Subcutaneous abdominal adipose tissue (tissue), 5 donors: ENCODE data around the gene CDH24.
A peak's percentile ranks its signal among the peaks of the same experiment; 100 is the strongest.

Source experiments
- H3K27ac ChIP-seq: one replicate; pipeline ENCODE4 v1.7.0; 2013; ENCODE audit warnings: low read depth, mild to moderate bottlenecking, inconsistent platforms, low read length, moderate library complexity
- H3K27me3 ChIP-seq, 5 donors: one replicate each; pipeline ENCODE4 v1.7.0; 2013; ENCODE audit warnings: low read length in 5 of 5, inconsistent platforms in 1 of 5; ENCODE audit not compliant: control insufficient read depth in 5 of 5, insufficient read depth in 4 of 5
- H3K36me3 ChIP-seq, 5 donors: one replicate each; pipeline ENCODE4 v1.7.0; 2013; ENCODE audit warnings: low read length in 5 of 5; ENCODE audit not compliant: control insufficient read depth in 5 of 5, insufficient read depth in 5 of 5
- H3K4me1 ChIP-seq, 5 donors: one replicate each; pipeline ENCODE4 v1.7.0; 2013; ENCODE audit warnings: low read length in 5 of 5, mild to moderate bottlenecking in 3 of 5, moderate library complexity in 1 of 5; ENCODE audit not compliant: control insufficient read depth in 5 of 5, insufficient read depth in 5 of 5
- H3K4me3 ChIP-seq, 5 donors: one replicate each; pipeline ENCODE4 v1.7.0; 2013; ENCODE audit warnings: low read length in 5 of 5, low read depth in 1 of 5
- H3K9ac ChIP-seq, 5 donors: one replicate each; pipeline ENCODE4 v1.7.0; 2013; ENCODE audit warnings: low read length in 5 of 5, mild to moderate bottlenecking in 4 of 5, moderate library complexity in 3 of 5
- H3K9me3 ChIP-seq, 5 donors: one replicate each; pipeline ENCODE4 v1.7.0; 2013; ENCODE audit warnings: low read length in 5 of 5; ENCODE audit not compliant: control insufficient read depth in 5 of 5
- donor health status: healthy.
- donor health status: healthy.
- donor health status: healthy.
- donor health status: healthy.
- donor health status: healthy.

The CDH24 gene

GRCh38 chr14:23034498-23035302, 22.6 kb downstream of the CDH24 start, which contains the start of gene PSMB5:
Gene PSMB5 (minus strand): TSS chr14:23034900. CDS start chr14:23034881, 19 bp downstream.
- peak within 1 kb of the TSS; percentile 90 to 99 (median 98) for H3K9ac ChIP-seq
- peaks cover 3 to 22% (median 20%) of the 10 kb centered on the region in 5 donors for H3K4me1 ChIP-seq
- peak within 1 kb of the TSS; percentile 79 to 96 (median 93) for H3K4me3 ChIP-seq
- peaks cover 8 to 28% (median 20%) of the 10 kb centered on the region in 5 donors for H3K36me3 ChIP-seq
- H3K27ac ChIP-seq: peak within 1 kb of the TSS; percentile 98
- H3K27me3 ChIP-seq: no peaks in the 10 kb centered on the region
- H3K9me3 ChIP-seq: no peaks in the 10 kb centered on the region

- peak overlapping the region; percentile 98 for H3K27ac ChIP-seq
- H3K4me1 ChIP-seq: peaks cover 3 to 22% (median 20%) of the 10 kb centered on the region in 5 donors
- no peaks in the 10 kb centered on the region for H3K27me3 ChIP-seq
- peak overlapping the region; percentile 90 to 99 (median 98) for H3K9ac ChIP-seq
- H3K4me3 ChIP-seq: peak overlapping the region; percentile 79 to 96 (median 93)
- no peaks in the 10 kb centered on the region for H3K9me3 ChIP-seq
- peaks cover 8 to 31% (median 21%) of the 10 kb centered on the region in 5 donors for H3K36me3 ChIP-seq
Measured at GRCh38 chr14:23033801-23034497, 23.4 kb downstream of the CDH24 start.

- H3K27me3 ChIP-seq: no peaks in the 10 kb centered on the region
- peaks cover 14 to 37% (median 26%) of the 10 kb centered on the region in 5 donors for H3K36me3 ChIP-seq
- H3K4me1 ChIP-seq: peaks cover 3 to 26% (median 20%) of the 10 kb centered on the region in 5 donors
- H3K4me3 ChIP-seq: peak overlapping the region in 4 of 5 donors; percentile 79 to 96 (median 86)
- H3K27ac ChIP-seq: no peak overlapping the region
- peak overlapping the region in 3 of 5 donors; percentile 90 to 99 (median 98) for H3K9ac ChIP-seq
- H3K9me3 ChIP-seq: no peaks in the 10 kb centered on the region
Measured at GRCh38 chr14:23033251-23033727, 24.0 kb downstream of the CDH24 start.

- Histone ChIP-seq H3K27ac (no peak overlapping the region), H3K27me3 (no peaks in the 10 kb centered on the region), H3K9me3 (no peaks in the 10 kb centered on the region), H3K9ac (no peak overlapping the region), H3K4me1 (peaks cover 3 to 26% (median 20%) of the 10 kb centered on the region in 5 donors), H3K36me3 (peaks cover 17 to 43% (median 32%) of the 10 kb centered on the region in 5 donors), H3K4me3 (no peak overlapping the region)
Measured at GRCh38 chr14:23030936-23031335, 26.4 kb downstream of the CDH24 start.

- H3K9ac ChIP-seq: peak overlapping the region in 1 of 5 donors; percentile 17
- no peaks in the 10 kb centered on the region for H3K27me3 ChIP-seq
- peaks cover 3 to 14% (median 11%) of the 10 kb centered on the region in 5 donors for H3K4me1 ChIP-seq
- H3K9me3 ChIP-seq: no peaks in the 10 kb centered on the region
- no peak overlapping the region for H3K27ac ChIP-seq
- no peak overlapping the region for H3K4me3 ChIP-seq
- peaks cover 21 to 56% (median 42%) of the 10 kb centered on the region in 5 donors for H3K36me3 ChIP-seq
Measured at GRCh38 chr14:23028799-23029198, 28.5 kb downstream of the CDH24 start.

GRCh38 chr14:23025151-23025814, 32.0 kb downstream of the CDH24 start:
- no peak overlapping the region for H3K27ac ChIP-seq
- H3K9me3 ChIP-seq: no peaks in the 10 kb centered on the region
- no peak overlapping the region for H3K9ac ChIP-seq
- no peak overlapping the region for H3K4me3 ChIP-seq
- H3K36me3 ChIP-seq: peaks cover 13 to 29% (median 24%) of the 10 kb centered on the region in 5 donors
- no peaks in the 10 kb centered on the region for H3K27me3 ChIP-seq
- H3K4me1 ChIP-seq: peaks cover 0 to 6% (median 4%) of the 10 kb centered on the region in 5 donors

- H3K36me3 ChIP-seq: peaks cover 13 to 29% (median 24%) of the 10 kb centered on the region in 5 donors
- no peak overlapping the region for H3K27ac ChIP-seq
- H3K9ac ChIP-seq: no peak overlapping the region
- no peak overlapping the region for H3K4me3 ChIP-seq
- H3K27me3 ChIP-seq: no peaks in the 10 kb centered on the region
- H3K4me1 ChIP-seq: peaks cover 0 to 6% (median 4%) of the 10 kb centered on the region in 5 donors
- no peaks in the 10 kb centered on the region for H3K9me3 ChIP-seq
Measured at GRCh38 chr14:23024612-23025075, 32.7 kb downstream of the CDH24 start.

- H3K27ac ChIP-seq: no peak overlapping the region
- peaks cover 0 to 5% (median 4%) of the 10 kb centered on the region in 5 donors for H3K4me1 ChIP-seq
- no peaks in the 10 kb centered on the region for H3K9me3 ChIP-seq
- H3K9ac ChIP-seq: no peak overlapping the region
- no peaks in the 10 kb centered on the region for H3K27me3 ChIP-seq
- peaks cover 11 to 23% (median 19%) of the 10 kb centered on the region in 5 donors for H3K36me3 ChIP-seq
- H3K4me3 ChIP-seq: no peak overlapping the region
Measured at GRCh38 chr14:23023795-23024152, 33.5 kb downstream of the CDH24 start.

GRCh38 chr14:23023022-23023794, 34.1 kb downstream of the CDH24 start:
- H3K9me3 ChIP-seq: no peaks in the 10 kb centered on the region
- H3K9ac ChIP-seq: no peak overlapping the region
- no peak overlapping the region for H3K27ac ChIP-seq
- no peak overlapping the region for H3K4me3 ChIP-seq
- peaks cover 5 to 19% (median 16%) of the 10 kb centered on the region in 5 donors for H3K36me3 ChIP-seq
- H3K4me1 ChIP-seq: peaks cover 0 to 5% (median 0%) of the 10 kb centered on the region in 5 donors
- H3K27me3 ChIP-seq: no peaks in the 10 kb centered on the region
